ENCODE results near the gene KRI1.
A peak's percentile ranks its signal among the peaks of the same experiment; 100 is the strongest.

DNA sequence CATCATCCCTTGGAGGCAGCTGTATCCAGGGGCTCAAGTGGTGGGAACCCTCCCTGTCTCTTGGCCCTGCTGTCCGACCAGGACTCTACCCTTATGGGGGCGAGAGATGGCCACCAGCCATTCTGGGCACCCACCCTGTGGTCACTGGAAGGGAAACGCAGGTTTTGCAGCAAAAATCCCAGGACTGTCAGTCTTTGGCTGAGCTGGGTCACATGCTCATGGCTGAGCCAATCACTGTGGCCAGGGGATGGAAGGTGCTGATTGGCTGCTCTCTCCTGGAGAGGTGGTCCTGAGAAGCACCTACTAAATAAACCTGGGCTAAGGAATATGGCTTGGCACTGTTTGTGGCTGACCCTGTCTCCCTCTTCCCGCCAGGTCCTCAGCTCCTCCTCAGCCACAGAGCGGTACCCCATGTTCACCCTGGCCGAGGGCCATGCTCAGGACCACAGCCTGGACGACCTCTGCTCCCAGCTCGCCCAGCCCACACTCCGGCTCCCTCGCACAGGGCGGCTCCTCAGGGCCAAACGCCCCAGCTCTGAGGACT lies 13.2 kb downstream of the KRI1 start:
- TF ChIP-seq POLR2AphosphoS5 (IDR thresholded peaks at IDR 0.05; ENCODE audit: low read depth, low read length) (peak; percentile 66; the same call in 1 of the 2 replicates), POLR2A (IDR thresholded peaks at IDR 0.05; ENCODE audit: low read depth, low read length) (peak; percentile 13; the same call in 1 of the 2 replicates), TAF1 (IDR thresholded peaks at IDR 0.05; ENCODE audit: borderline replicate concordance, low read depth, low read length) (no peak)
